SHP77 treated with DMSO at 0.1 percent for 48 hours (cell line): ENCODE results near the gene ABCA10.

Experiments used
- DNase-seq: peaks from one replicate; lab custom pipeline; 2025; lab: John Stamatoyannopoulos, UW

Gene ABCA10

DNA sequence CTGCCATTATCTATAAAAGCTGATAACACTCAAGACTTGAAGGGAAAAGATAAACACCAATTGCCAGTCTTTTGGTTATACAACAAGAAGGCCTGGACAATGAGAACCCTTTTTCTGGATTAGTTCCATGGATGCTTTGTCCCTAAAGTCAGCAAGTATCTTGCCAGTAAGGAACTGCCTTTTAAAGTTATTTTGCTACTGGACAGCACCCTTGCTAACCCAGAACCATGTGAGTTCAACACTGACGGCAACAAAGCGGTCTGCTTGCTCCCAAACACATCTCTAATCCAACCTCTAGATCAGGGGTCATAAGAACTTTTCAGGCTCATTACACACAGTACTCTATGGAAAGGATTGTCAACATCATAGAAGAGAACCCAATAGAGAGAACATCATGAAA is 61.7 kb downstream of the ABCA10 start:
- no peak for DNase-seq

DNA sequence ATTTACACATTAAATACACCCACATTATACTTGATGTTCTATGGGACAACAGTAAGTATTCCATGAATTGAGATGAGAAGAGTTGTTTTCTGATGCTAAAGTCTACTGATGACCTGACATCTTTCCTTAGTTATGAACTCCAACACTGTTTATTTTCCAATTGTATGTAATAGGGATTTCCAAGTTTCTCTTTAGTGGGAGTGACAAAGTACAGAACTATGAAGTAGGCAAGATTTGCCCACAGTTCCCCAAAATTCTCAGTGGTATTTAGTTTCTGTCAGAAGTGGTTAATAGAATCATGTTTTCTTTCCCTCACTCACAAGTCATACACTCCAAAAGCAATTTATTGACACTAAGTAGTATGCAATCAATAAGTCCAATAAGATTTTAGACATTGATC is 64.4 kb downstream of the ABCA10 start:
- no peak for DNase-seq

DNA sequence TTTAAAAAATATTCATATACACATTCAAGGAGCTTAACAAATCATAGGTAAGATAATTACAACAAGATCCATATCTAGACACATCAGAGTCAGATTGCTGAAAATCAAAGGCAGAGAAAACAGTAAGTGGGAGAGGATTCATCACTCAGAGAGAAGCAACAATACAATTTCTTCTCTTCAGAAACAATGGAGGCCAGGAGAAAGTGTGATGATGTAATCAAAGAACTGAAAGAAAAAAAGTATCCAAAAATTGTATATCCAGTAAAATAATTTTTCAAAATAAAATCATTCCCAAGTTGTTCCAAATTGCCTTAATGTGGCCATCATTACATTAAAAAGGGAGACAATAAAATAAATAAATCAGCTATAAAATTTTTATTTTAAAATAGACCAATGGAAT is 69.2 kb downstream of the ABCA10 start:
- DNase-seq = no peak

GRCh38 chr17:69154267-69154666 is 74.4 kb downstream of the ABCA10 start:
- DNase-seq = no peak

- DNase-seq = no peak
These were observed 78.3 kb downstream of the ABCA10 start for GRCh38 chr17:69150333-69150732.

GRCh38 chr17:69147460-69147859 is 81.2 kb downstream of the ABCA10 start:
- no peak for DNase-seq

DNA sequence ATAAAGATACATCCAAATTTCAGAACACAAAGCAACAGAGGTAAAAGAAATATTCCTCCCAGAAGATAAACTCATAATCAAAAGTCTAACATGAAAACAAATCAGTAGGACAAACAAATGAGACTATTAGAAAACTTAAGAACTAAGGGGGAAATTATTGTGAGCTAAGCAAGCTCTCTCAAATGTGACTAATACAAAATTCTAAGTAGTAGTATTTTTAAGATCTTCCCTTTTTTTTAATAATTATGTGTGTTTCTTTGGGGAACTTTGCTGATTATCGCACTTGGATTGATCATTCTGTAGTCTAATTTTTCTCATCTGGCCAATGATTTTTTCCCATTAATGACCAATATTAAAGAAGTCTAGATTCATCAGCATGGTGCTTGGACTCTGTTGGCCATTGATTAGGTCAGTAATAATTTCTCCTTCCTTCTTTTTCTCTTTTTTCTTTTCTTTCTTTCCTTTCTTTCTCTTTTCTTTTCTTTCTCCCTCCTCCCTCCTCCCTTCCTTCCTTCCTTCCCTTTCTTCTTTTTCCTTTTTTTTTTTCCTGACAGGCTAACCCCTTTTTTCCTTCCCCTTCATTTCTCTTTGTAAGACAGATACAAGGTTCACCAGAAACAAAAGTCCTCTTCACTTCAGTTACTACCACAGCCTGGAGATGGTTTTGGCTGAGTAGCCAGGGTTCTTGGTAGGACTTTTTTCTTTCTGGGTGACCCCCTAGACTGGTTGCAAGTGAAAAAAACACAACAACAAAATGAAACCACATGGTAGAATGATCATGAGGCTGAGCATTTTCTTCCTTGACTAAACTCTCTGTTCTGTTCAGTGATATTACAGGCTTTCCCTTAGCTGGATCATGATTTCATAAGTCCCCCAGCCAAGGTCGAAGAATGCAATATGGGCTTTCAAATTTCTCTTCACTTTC is 84.0 kb downstream of the ABCA10 start:
- DNase-seq = no peak

GRCh38 chr17:69143683-69144231 is 84.9 kb downstream of the ABCA10 start:
- DNase-seq = no peak

- DNase-seq = no peak
These were observed 85.5 kb downstream of the ABCA10 start for GRCh38 chr17:69143151-69143550.

DNA sequence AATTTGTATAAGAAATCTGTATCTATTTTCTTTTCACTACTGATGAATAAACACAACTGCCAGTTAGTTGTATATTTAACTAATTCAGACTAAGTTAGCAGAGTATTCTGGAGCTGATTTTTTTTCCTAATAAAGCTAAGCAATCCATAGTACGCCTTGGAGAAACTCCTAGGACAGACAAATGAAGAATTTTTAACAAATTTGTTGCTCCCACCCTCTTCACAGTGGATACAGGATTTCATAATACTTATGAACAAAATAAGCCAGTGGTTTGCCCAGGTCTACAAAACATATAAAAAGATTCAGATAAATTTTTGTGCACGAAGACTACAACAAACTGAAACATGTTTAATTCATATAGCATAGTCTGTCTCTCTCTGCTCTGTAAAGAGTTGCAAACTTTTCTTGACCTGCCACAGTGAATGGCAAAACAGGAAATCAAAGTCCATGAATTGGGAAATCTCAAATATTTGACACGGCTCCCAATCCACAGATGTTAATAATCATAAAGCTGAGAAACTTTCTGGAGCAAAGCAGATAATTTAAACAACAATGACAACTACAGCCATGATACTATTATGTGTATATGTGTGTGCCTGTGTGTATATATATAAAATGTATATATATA is 86.3 kb downstream of the ABCA10 start:
- no peak for DNase-seq

DNA sequence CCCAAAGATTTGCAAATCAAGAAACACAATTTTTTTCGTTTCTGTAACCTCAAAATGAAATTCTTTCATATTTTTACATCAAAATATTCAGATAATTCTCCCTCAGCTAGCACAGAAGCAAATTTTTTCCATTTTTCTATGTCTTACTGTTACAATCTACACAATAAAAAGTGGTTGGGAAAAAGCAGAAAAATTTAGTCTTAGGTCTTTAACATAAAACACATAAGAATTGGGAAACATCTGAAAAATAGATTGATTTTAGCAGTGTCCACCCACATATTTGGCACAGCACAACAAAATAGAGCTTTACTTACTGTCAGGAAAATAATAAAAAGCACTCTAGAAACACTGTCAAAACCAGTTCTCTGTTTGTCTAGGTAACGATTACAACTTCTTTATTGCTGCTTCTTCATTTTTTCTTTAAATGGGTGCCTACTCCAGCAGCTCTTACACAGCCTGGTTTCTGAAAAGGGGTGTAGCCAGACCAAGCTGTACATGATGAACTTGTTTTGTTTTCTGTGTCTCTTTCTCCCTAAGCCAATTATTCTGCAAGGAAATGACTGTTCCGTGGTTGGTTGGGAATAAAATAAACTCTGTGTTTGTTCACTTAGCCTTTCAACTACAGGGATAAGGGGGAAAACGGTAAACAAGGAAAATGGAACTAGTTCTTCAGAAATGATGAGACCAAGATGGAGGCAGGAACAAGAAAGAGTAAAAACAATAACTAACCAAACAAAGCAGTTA is 87.0 kb downstream of the ABCA10 start, which contains the start of gene ABCA6:
ABCA6 (minus strand) TSS at position 465 of the 744 bp plus-strand sequence. CDS start 1,192 bp downstream, outside the sequence.
- DNase-seq = no peak

DNA sequence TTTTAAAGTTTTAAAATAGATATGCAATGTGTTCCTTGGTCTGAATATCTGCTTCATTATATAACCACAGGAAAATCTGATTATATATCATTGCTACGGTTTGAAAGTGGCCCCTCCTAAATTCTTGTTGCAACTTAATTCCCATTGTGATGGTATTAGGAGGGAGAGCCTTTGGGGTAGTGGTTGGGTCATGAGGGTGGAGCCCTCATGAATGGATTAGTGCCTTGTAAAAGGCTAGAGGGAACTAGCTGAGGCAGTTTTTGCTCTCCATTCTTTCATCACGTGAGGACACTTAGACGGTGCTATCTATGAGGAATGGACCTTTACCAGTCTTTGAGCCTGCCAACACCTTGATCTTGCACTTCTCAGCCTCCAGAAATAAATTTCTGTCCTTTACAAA is 94.5 kb downstream of the ABCA10 start:
- no peak for DNase-seq

DNA sequence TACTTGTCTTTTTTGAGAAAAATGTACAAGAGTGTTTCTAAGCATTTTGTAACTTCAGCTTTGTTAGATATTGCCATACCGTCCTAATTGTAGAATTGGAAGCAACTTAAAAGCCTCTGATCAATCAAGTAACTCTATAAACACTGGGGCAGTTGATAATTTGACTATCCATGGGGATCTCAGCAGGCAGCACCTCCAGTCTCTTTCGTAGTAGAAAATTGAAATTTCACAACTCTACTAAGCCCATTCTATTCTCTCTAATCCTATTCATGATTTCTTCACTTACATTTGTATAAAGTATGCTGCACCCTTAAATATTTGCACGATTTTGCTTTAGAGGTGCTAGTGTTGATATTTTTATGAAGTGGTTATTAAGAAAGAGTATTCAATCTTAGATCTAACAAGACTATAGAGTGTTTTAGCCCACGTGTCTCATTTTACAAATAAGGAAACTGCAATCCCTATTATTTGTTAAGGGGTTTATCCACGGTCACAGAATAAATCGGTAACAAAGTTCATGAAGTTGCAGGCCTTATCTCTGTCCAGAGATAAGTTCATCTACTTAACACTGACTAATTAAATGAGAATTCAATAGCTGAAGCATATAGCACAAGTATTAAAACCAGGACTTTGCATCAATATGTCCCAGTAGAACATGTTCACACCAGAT is 97.9 kb downstream of the ABCA10 start:
- no peak for DNase-seq

- DNase-seq = no peak
These were observed 105.0 kb downstream of the ABCA10 start for GRCh38 chr17:69123626-69124025.

GRCh38 chr17:69122065-69122464 is 106.6 kb downstream of the ABCA10 start:
- no peak for DNase-seq

- DNase-seq = no peak
These were observed 110.5 kb downstream of the ABCA10 start for GRCh38 chr17:69117855-69118784.

- no peak for DNase-seq
These were observed 116.8 kb downstream of the ABCA10 start for GRCh38 chr17:69111794-69112193.

- DNase-seq = no peak
These were observed 122.5 kb downstream of the ABCA10 start for GRCh38 chr17:69105907-69106730.

DNA sequence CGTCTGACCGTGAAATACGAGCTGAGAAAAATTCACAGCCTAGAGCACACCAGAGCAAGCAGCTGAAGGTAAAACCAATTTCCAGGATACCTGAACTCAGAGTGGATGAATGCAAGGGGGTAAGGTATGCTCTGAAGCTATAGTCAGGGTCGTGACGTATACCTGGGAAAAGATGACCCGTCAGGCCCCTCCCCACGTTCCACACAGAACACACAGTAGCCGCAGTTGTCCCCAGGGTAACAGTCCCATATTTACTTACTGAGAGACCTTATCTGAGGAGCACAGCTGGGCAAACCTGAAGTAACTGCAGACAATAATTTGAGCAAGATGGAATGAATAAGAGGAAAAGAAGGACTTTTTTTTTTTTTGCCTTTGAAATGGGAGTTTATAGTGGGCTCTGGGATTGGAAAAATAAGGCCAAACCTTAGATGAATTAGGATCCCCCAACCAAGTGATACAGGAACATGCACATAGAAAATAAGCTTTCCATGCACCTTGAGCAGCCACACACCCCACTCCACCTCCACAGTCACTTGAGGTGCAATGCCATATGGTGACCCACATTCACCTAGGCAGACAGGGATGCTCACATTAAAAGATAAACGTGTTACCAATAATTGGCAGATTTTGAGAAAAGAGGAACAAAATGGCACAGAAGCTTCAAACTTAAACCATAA is 124.9 kb downstream of the ABCA10 start:
- no peak for DNase-seq
